IMR-90 (cell line): Measurements from ENCODE around the gene SOX6. TPM values are rescaled to one million over a fixed set of nuclear protein-coding genes. Genes with fewer than 3 reads are reported as not detected.

Experiments used
- ATAC-seq: fragments of 200-7000 bp; cut with Tn5 transposase; 2 replicates; pipeline ENCODE4 v1.9.1; 2020; ENCODE audit warnings: low read depth, mild to moderate bottlenecking, moderate library complexity
- BruUV-seq: library from RNA; stranded (reverse); fragments of 400-500 nt; replicated peaks from 2 replicates; lab custom pipeline; 2021; lab: Mats Ljungman, UMichigan
- CTCF ChIA-PET: fragments of 300-600 bp; formaldehyde crosslinking; extraction: SDS; loops from one replicate; lab custom pipeline; 2021; ENCODE audit warnings: antibody characterized with exemption; lab: Yijun Ruan, JAX
- POLR2A ChIA-PET: fragments of 300-600 bp; sonication (Branson Sonifier 250); formaldehyde crosslinking; loops from one replicate; lab custom pipeline; 2022; ENCODE audit warnings: antibody characterized with exemption; ENCODE audit not compliant: unreplicated experiment; lab: Charles Lee
- DNase-seq: peaks from one replicate; pipeline ENCODE4 v3.0.0; 2013
- H2AFZ ChIP-seq: replicated peaks from 2 replicates; pipeline ENCODE3; 2013; ENCODE audit warnings: low read length, mild to moderate bottlenecking; ENCODE audit not compliant: poor library complexity
- H2AK5ac ChIP-seq: 2 replicates; pipeline ENCODE4 v1.6.1; 2013; ENCODE audit warnings: low read depth, low read length, inconsistent platforms
- H2AK9ac ChIP-seq: replicated peaks from 2 replicates; pipeline ENCODE3; 2013; ENCODE audit warnings: mild to moderate bottlenecking, low read depth, low read length, moderate library complexity; ENCODE audit not compliant: poor library complexity
- H2BK120ac ChIP-seq: 2 replicates; pipeline ENCODE4 v1.6.1; 2013; ENCODE audit warnings: low read depth, low read length, inconsistent platforms
- H2BK15ac ChIP-seq: 3 replicates; pipeline ENCODE4 v1.6.1; 2013; ENCODE audit warnings: low read depth, low read length, inconsistent platforms
- H2BK20ac ChIP-seq: 2 replicates; pipeline ENCODE4 v1.6.1; 2013; ENCODE audit warnings: low read depth, mild to moderate bottlenecking, inconsistent platforms, low read length, moderate library complexity
- H2BK5ac ChIP-seq: 2 replicates; pipeline ENCODE4 v1.6.1; 2013; ENCODE audit warnings: mild to moderate bottlenecking, low read depth, low read length, inconsistent platforms; ENCODE audit not compliant: poor library complexity, severe bottlenecking
- H3K14ac ChIP-seq: replicated peaks from 2 replicates; pipeline ENCODE4 v1.6.1; 2013; ENCODE audit warnings: low read depth, low read length, inconsistent platforms
- H3K18ac ChIP-seq: 2 replicates; pipeline ENCODE4 v1.6.1; 2013; ENCODE audit warnings: low read depth, low read length, control low read depth
- H3K23ac ChIP-seq: 2 replicates; pipeline ENCODE4 v1.6.1; 2013; ENCODE audit warnings: low read depth, low read length, inconsistent platforms
- H3K27ac ChIP-seq: 2 replicates; pipeline ENCODE4 v1.5.1; 2013; ENCODE audit warnings: mild to moderate bottlenecking, control low read depth, low read length; ENCODE audit not compliant: insufficient read depth
- H3K27me3 ChIP-seq: 2 replicates; pipeline ENCODE4 v1.6.1; 2013; ENCODE audit warnings: low read length; ENCODE audit not compliant: control insufficient read depth, insufficient read depth
- H3K36me3 ChIP-seq: 2 replicates; pipeline ENCODE4 v1.6.1; 2013; ENCODE audit warnings: low read length, mixed read lengths; ENCODE audit not compliant: control insufficient read depth, insufficient read depth
- H3K4ac ChIP-seq: 2 replicates; pipeline ENCODE4 v1.6.1; 2013; ENCODE audit warnings: low read depth, low read length, inconsistent platforms
- H3K4me1 ChIP-seq: 2 replicates; pipeline ENCODE4 v1.6.1; 2013; ENCODE audit warnings: low read length, mixed read lengths; ENCODE audit not compliant: control insufficient read depth, insufficient read depth
- H3K4me2 ChIP-seq: 2 replicates; pipeline ENCODE4 v1.6.1; 2013; ENCODE audit warnings: low read depth, mild to moderate bottlenecking, control low read depth, low read length, moderate library complexity
- H3K4me3 ChIP-seq: 2 replicates; pipeline ENCODE4 v1.5.1; 2013; ENCODE audit warnings: low read depth, mild to moderate bottlenecking, control low read depth, low read length, moderate library complexity; ENCODE audit not compliant: insufficient read depth
- H3K56ac ChIP-seq: 2 replicates; pipeline ENCODE4 v1.6.1; 2013; ENCODE audit warnings: low read length, inconsistent platforms; ENCODE audit not compliant: insufficient read depth; ENCODE audit errors: extremely low read depth
- H3K79me1 ChIP-seq, 2 experiments: 2 replicates each; pipeline ENCODE4 v1.6.1; 2013; ENCODE audit warnings: low read length in 2 of 2, inconsistent platforms in 1 of 2, low read depth in 1 of 2
- H3K9ac ChIP-seq: 2 replicates; pipeline ENCODE4 v1.6.1; 2013; ENCODE audit warnings: low read depth, low read length, control low read depth
- H3K9me1 ChIP-seq: 2 replicates; pipeline ENCODE4 v1.6.1; 2013; ENCODE audit warnings: low read length, inconsistent platforms; ENCODE audit not compliant: insufficient read depth
- H3K9me3 ChIP-seq: 2 replicates; pipeline ENCODE4 v1.6.1; 2013; ENCODE audit warnings: low read length; ENCODE audit not compliant: control insufficient read depth, insufficient read depth
- H4K20me1 ChIP-seq: 2 replicates; pipeline ENCODE4 v1.6.1; 2013; ENCODE audit warnings: low read length, inconsistent platforms; ENCODE audit not compliant: insufficient read depth
- H4K5ac ChIP-seq: 2 replicates; pipeline ENCODE4 v1.6.1; 2013; ENCODE audit warnings: mild to moderate bottlenecking, low read depth, low read length, control low read depth
- H4K8ac ChIP-seq, 2 experiments: 2 replicates each; pipeline ENCODE4 v1.6.1; 2013; ENCODE audit warnings: low read depth in 2 of 2, low read length in 2 of 2, control low read depth in 1 of 2, inconsistent platforms in 1 of 2
- H4K91ac ChIP-seq: 2 replicates; pipeline ENCODE4 v1.6.1; 2013; ENCODE audit warnings: low read depth, low read length, inconsistent platforms; ENCODE audit not compliant: insufficient read depth
- POLR2A ChIP-seq: IDR thresholded peaks from 2 replicates; pipeline ENCODE4 v1.6.1; 2012; ENCODE audit warnings: mild to moderate bottlenecking, low read depth, low read length
- USF2 ChIP-seq: fragments of 150-350 bp; IDR thresholded peaks from 2 replicates; pipeline ENCODE4 v1.6.1; 2017; ENCODE audit warnings: mild to moderate bottlenecking, antibody characterized with exemption, low read length, low read depth
- WGBS, 2 experiments: methylation state at CpG; one replicate each; pipeline versions ENCODE4 v1.1.5 to v1.1.7; 2013; ENCODE audit warnings: missing lambda C conversion rate in 2 of 2; ENCODE audit not compliant: insufficient read length in 1 of 2; ENCODE audit errors: extremely low coverage in 2 of 2; 5-methylcytosine and 5-hydroxymethylcytosine counted together
- dilution Hi-C: fragments of 300-500 bp; cut with HindIII; formaldehyde crosslinking; loops from one replicate; pipeline ENCODE4 v1.14.3; 2018; ENCODE audit warnings: low sequenced_read_pairs; ENCODE audit not compliant: unreplicated experiment
- in situ Hi-C: fragments of 300-500 bp; cut with MboI; formaldehyde crosslinking; loops from 3 replicates; pipeline ENCODE4 v1.14.3; 2019; ENCODE audit warnings: low sequenced_read_pairs, inconsistent platforms, mixed read lengths
- intact Hi-C: fragments of 100-400 bp; cut with micrococcal nuclease; formaldehyde crosslinking; loops from 2 replicates; pipeline ENCODE4 v1.10.0; 2022
- polyA plus RNA-seq, 3 experiments: library from polyadenylated mRNA; depleted of rRNA; stranded (reverse); fragments of >200 nt; gene quantifications; 2 replicates each; pipeline ENCODE4 v1.2.3, GENCODE V29; 2012; ENCODE audit warnings: low replicate concordance in 1 of 3
- total RNA-seq: library from RNA; depleted of rRNA; stranded (reverse); fragments of >200 nt; gene quantifications from 2 replicates; pipeline ENCODE4 v1.2.3, GENCODE V29; 2012

The SOX6 gene
- total and polyA plus RNA-seq, 2 of the 4 experiments (the other 2 are of a cell fraction): 1.7 to 7.7 TPM

DNA sequence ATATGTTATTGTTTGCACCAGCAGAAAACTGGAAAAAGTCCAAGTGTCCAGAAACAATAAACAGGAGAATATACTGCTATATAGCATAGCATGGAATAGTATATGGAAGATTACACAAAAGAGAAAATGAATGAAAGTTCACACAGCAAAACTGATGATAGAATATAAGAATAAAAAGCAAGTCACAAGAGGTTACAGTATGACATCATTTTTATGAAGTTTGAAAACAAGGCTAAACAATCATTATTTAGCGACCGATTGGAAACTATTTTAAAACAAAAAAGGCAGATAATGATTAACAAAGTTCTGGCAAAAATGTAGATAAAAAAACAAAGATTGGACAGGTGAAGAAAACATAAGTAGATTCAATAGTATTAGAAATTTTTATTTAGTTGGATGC lies 47.1 kb downstream of the SOX6 start:
- no peak for TF ChIP-seq POLR2A
- no peak for TF ChIP-seq USF2
- Histone ChIP-seq H3K14ac (no peak overlapping the region), H3K4ac (no peak overlapping the region), H4K8ac (no peak overlapping the region), H2BK5ac (no peak overlapping the region), H2BK120ac (no peak overlapping the region), H3K9ac (no peak overlapping the region), H4K20me1 (no peaks in the 10 kb centered on the region), H3K27ac (no peak overlapping the region), H3K79me1 (no peaks in the 10 kb centered on the region), H2AK5ac (no peak overlapping the region), H3K4me2 (no peak overlapping the region), H3K9me3 (no peaks in the 10 kb centered on the region), H2AFZ (no peak overlapping the region), H3K18ac (no peak overlapping the region), H3K4me3 (no peak overlapping the region), H2AK9ac (no peak overlapping the region), H3K4me1 (no peaks in the 10 kb centered on the region), H2BK15ac (no peak overlapping the region), H3K36me3 (no peaks in the 10 kb centered on the region), H3K9me1 (no peaks in the 10 kb centered on the region), H3K56ac (no peak overlapping the region), H4K91ac (no peak overlapping the region), H3K27me3 (no peaks in the 10 kb centered on the region), H3K23ac (no peak overlapping the region), H2BK20ac (no peak overlapping the region), H4K5ac (no peak overlapping the region)
- ChIA-PET CTCF (no interaction called here), POLR2A (no interaction called here)
- no CpG with 5 or more reads among the region's 2 CpGs for WGBS, 2 experiments
- dilution Hi-C loops (no loop called here), intact Hi-C loops (loop anchor here (5.0 kb wide), 1 partner anchor 33 kb away; no protein-coding TSS in a partner anchor), in situ Hi-C loops (no loop called here)
- DNase-seq: no peak
- no TSS peak for BruUV-seq
- no peak for ATAC-seq
